HG03280 (cell line): Measurements from ENCODE around the gene PARP6.

ENCODE experiments used
- ATAC-seq: cut with Tn5 transposase; IDR thresholded peaks from one replicate; pipeline ENCODE4 v1.9.1; 2021; ENCODE audit warnings: mild to moderate bottlenecking, moderate library complexity; ENCODE audit not compliant: unreplicated experiment

The PARP6 gene

DNA sequence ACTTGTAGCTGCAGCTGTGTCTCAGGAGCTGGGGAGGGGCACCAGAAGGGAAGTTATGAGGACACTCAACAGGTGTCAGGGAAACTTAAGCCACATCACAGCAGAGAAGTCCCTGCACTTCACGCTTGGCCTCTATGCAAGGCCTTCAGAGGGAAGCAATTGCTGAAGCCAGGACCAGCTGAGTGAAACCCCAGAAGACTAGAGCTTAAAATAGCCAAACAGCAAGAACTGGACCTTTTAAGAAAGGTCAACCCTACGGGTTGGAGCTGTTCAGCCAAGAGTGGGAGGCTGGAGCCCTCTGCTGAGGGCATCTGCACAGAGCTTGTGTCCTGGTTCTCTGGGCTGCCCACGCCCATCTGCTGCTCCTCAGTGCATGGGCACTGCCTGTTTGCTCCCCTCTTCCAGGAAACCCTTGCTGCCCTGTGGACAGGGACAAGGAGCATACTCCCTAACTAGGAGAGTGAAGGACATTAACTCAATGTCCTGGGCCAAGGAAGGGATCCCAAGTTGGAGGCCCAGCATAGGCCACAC is 70.9 kb downstream of the PARP6 start:
- no peak for ATAC-seq

DNA sequence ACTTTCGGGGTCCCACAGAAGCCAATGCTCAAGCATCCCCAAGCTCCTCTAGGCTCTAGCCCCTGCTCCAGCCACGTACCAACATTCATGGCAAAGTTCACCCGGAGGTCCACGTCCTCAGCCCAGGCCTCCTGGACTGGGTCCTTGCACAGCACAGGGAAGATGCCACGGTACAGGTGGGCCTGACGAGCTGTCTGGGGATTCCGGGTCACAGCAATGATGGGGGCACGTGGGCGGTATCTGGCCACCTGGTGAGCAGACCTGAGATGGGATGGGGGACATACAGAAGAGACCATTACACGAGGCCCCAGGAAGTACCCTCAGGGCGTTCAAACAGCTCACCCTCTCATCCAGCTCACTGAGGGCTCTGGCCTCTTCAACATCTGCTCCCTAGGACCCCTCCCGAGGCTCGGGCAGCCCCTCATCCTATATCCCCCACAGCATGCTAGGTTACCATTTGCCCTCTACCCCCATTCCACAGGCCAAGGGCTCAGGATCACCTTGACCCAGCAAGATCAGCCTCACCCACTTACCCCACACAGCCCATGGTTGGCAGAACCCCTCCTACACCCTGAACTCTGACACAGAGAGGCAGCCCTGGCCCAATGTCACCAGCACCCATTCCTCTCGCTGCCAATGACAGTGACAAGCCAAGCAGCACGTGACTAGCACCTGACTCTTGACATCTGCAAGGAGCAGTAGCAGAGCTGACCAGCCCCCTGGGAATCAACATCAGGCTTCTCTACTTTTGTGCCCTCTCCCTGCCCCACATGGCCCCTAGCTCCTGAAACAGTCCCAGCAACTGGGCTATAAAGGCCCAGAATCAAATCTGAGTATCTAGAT is 71.7 kb downstream of the PARP6 start:
- ATAC-seq: no peak

DNA sequence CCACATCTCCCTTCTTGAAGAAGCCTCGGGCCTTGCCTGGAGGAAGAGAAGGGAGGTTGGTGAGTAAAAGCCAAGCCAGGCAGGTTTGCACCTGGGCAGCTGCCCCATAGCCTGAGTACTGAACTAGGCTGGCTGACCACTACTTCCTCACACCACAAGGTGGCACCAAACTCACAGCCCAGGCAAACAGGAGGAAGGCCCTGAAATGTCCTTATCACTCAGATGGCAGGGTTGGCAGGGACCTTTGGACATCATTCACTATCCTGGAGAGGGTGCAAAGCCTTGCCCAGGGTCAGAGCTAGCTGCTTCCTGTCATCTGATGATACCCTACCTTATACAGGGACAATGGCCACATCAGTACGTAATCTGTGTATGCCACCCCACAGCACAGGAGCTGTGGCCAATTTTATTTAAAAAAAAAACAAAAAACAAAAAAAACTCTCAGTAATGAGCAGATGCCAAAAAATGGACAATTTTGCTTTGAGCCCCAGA is 72.6 kb downstream of the PARP6 start:
- no peak for ATAC-seq

DNA sequence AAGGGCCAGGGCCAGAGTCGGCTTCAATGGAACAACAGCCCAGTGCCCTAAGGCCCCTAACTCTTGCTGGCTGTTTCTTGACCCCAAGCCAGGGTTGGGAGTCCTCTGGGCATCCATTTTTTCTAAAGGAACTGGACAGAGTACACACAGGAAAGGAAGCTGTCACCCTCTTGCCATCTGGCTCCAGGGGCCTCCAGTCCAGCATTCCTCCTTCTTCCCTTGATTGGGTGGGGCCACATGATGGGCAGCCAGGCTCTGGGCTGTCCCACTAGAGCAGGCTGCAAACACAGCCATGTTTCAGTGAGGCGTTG is 73.2 kb downstream of the PARP6 start:
- no peak for ATAC-seq

DNA sequence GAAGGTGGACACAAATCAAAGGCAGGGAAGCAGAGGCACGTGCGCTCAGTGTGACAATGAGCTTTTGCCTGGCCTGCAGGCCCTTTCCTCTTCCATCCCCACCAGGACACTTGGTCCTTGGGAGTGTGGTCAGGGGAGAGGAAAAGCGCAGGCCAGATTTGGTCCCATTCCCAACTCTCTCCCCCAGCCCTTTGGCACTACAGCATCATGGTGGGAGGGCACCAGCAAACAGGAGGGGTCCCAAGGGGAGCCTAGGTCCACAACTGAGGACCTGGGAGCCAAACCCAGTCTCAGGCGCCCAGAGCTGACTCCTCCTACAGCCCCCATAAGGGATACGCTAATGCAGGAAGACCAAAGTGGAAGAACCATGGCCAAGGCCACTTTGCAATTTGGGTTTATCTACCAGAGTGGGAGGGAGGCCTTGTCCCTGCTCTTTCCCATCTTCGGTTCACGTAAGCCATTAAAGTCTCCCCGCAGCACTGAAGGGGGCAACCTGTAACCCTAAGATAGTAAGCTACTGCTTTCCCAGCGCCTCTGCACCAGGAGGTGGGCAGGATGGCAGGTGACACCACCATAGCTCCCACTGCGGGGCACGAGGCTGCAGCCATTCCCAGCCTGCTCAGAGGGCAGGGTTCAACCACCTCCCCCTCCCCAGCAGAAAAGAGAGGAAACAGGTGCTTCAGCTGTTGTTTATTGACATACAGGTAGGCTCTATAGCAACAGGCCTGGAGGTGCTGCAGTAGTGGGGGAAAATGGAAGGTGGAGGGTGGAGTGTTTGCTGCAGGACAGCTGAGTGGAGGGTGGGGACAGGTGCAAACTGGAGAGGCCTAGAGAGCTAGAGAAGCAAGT is 73.8 kb downstream of the PARP6 start:
- no peak for ATAC-seq

DNA sequence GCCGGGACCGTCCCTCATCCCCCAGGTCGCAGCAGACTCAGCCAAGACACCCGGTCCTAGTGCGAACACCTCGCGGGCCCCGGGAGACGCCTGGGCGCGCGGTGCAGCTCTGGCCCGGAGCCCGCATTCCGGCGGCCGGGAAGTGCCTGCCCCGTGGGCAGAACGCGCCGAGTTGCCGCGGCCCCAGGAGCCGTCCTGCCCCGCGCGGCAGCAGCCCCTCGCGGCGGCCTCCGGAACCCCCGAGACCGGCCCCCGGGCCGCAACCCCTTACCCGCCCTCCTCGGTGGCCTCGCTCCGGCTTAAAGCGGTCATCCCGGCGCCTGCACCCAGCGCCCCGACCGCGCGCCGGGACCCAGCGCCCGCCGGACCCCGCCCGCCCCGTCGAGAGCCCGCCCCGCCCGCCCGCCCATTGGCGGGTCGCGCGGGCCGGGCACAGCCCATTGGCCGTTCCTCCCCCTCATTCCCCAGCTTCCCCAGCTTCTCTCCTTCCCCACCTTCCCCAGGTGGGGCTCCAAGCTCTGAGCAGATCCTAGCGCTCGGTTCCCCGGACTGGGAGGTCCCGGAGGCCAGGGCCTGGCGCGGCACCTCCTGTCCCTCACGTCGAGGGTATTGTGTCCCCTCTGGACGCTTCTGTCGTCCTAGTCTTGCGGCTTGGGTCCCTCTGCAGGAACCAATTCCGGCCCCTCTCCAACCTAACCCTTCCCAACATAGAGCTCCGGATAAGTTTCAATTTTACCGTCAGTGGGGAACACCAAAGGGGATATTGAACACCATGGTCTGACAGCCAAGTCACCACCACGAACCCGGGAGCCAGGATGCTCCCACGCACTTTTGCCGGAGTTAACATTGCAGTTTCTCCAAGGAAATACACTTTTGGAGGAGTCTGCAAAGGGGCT is 74.6 kb downstream of the PARP6 start, which contains the start of gene GRAMD2A:
Gene GRAMD2A (minus strand): TSS at position 328 of the 896 bp plus-strand sequence.
- peak; percentile 37 for ATAC-seq

DNA sequence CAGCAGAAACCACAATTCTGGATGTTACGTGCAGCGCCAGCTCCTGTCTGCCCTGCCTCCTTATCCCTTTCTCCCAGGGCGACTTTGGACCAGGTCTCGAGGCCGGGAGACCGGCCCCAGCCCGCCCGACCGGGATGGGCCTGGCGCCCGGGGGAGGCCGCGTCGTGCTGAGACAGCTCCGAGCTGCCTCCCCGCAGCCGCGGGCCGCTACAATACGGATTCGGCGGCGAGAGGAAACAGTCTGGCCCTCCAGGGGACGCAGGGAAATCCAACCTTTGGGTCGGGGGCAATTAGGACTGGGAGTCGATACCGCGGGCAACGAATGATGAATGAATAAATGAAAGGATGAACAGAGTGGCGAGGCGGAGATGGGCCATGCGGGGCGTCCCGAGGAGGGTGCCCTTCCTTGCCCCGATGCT is 75.3 kb downstream of the PARP6 start:
- ATAC-seq: no peak

DNA sequence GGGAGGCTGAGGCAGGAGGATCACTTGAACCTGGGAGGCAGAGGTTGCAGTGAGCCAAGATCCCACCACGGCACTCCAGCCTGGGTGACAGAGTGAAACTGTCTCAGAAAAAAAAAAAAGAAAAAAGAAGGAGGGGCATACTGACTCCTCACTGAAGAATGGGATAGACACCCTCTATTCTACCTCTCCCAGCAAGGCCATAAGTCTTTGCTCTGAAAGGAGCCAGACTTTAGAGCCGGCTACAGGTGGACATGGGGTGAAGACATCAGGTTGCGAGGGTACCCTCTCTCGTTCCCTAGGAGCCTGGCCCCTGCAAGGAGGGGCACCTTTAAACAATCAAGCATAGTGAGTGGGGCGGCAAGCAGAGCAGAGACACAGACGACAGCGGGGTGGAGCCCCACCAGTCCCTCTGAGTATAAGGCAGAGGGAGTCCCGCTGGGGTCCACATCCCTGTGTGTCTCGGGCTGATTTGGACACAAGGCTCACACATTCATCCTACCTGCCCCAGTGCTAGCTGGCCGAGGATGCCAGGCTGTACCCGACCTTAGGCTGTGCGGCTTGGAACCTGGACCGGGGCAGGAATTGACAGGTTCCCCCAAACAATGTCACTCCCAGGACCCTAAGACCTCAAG is 75.8 kb downstream of the PARP6 start:
- no peak for ATAC-seq

DNA sequence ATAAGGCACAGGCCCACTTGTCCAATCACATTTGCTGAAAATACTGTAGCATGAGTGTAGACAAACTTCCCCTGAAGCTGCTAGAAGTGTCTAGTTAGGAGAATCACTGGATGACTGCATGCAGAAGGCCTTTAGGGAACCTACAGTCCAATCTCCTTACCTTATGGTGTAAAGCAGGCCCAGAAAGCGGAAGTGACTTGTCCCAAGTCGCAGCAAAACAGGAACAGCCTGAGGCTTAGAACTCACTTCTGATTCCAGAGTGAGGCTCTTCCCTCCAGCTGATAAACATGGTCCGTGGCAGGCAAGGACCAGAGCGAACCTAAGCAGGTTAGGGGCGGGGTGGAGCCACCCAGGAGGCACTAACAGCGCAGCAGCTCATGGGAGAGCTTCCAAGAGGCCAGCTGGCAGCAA is 77.2 kb downstream of the PARP6 start:
- no peak for ATAC-seq

DNA sequence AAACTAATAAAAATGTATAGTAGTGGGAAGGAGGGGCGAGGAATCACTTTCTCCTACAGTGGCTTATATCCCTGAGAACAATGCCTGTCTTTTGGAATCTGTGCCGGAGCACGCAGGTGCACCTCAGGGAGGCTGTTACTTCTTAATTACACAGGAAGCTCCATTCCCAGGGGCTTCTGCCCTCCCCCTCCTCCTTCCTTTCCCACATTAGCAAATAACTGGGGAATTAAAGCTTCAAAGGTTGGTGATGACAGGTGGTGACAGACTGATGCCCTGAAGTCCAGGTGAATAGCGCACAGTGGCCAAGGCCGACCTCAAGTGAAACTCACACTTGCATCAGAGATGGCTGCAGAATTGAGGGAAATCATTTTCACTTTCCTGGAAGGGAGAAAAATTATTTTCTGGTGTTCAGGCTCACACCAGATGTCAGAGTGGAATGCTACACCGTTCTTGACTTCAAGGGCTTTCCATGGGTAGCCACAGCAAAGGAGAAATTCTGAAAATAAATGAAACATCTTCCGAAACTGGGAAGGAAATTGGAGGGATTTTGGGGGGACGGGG is 78.4 kb downstream of the PARP6 start:
- no peak for ATAC-seq

DNA sequence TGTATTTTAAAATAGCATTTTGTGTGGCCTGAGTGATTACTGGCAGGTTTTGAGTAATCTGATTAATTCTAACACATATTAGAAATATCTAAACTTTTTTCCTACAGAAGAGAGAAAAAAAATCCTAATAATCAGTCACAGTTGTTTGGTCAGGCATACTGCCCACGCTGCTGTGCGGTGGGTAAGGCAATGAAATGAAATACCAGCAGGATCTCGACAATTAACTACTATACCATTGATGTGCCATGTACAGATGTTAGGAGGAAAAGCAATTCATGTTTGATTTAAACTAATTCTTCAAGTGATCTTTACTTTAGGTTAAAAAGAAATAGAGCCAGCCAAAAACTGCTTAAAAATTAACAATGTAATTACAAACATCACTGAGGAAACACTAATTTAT is 79.9 kb downstream of the PARP6 start:
- ATAC-seq: no peak
